PC-3 (cell line): ENCODE results near the gene SETBP1. TPM values are rescaled to one million over a fixed set of nuclear protein-coding genes. Genes with fewer than 3 reads are reported as not detected.

Experiments used
- ATAC-seq: fragments of 200-7000 bp; cut with Tn5 transposase; 2 replicates; pipeline ENCODE4 v1.9.1; 2020; ENCODE audit warnings: mild to moderate bottlenecking, moderate library complexity
- BruUV-seq: library from RNA; stranded (reverse); fragments of 400-500 nt; replicated peaks from 2 replicates; lab custom pipeline; 2021; lab: Mats Ljungman, UMichigan
- CTCF ChIA-PET: fragments of 300-600 bp; sonication (Branson Sonifier 250); formaldehyde crosslinking; loops from one replicate; lab custom pipeline; 2022; ENCODE audit warnings: antibody characterized with exemption; lab: Charles Lee
- POLR2A ChIA-PET: fragments of 300-600 bp; sonication (Branson Sonifier 250); formaldehyde crosslinking; loops from one replicate; lab custom pipeline; 2022; ENCODE audit warnings: antibody characterized with exemption; ENCODE audit not compliant: unreplicated experiment; lab: Charles Lee
- DNase-seq: peaks from one replicate; pipeline ENCODE4 v3.0.0-alpha.2; 2015
- H2AFZ ChIP-seq: fragments of 300-600 bp; sonication (generic); 2 replicates; pipeline ENCODE4 v1.6.0; 2016; ENCODE audit warnings: antibody characterized with exemption, low read length
- H3F3A ChIP-seq: fragments of 300-600 bp; sonication (generic); one replicate; pipeline ENCODE4 v1.6.0; 2017; ENCODE audit warnings: antibody characterized with exemption, low read length, control low read depth, mild to moderate bottlenecking; ENCODE audit not compliant: unreplicated experiment
- H3K27ac ChIP-seq: fragments of 300-600 bp; sonication (generic); 2 replicates; pipeline ENCODE4 v1.5.1; 2016; ENCODE audit warnings: mild to moderate bottlenecking, low read length
- H3K27me3 ChIP-seq: fragments of 300-600 bp; sonication (generic); 2 replicates; pipeline ENCODE4 v1.6.1; 2016; ENCODE audit warnings: low read length, mixed read lengths
- H3K36me3 ChIP-seq: fragments of 300-600 bp; sonication (generic); 2 replicates; pipeline ENCODE4 v1.6.1; 2016; ENCODE audit warnings: low read depth, mixed run types, low read length, mixed read lengths
- H3K4me1 ChIP-seq: fragments of 300-600 bp; sonication (generic); 2 replicates; pipeline ENCODE4 v1.5.1; 2016; ENCODE audit warnings: low read length; ENCODE audit not compliant: insufficient read depth
- H3K4me2 ChIP-seq: fragments of 300-600 bp; sonication (generic); 2 replicates; pipeline ENCODE4 v1.6.0; 2016; ENCODE audit warnings: low read length
- H3K4me3 ChIP-seq: fragments of 300-600 bp; sonication (generic); 2 replicates; pipeline ENCODE4 v1.5.1; 2016; ENCODE audit warnings: mild to moderate bottlenecking, low read length, mixed read lengths
- H3K79me2 ChIP-seq: fragments of 300-600 bp; sonication (generic); 2 replicates; pipeline ENCODE4 v1.6.1; 2017; ENCODE audit warnings: low read length, mixed read lengths
- H3K9ac ChIP-seq: fragments of 300-600 bp; sonication (generic); 2 replicates; pipeline ENCODE4 v1.6.0; 2016; ENCODE audit warnings: mild to moderate bottlenecking, low read length
- H3K9me2 ChIP-seq: fragments of 300-600 bp; sonication (generic); replicated peaks from 2 replicates; pipeline ENCODE4 v1.6.1; 2016; ENCODE audit warnings: mixed run types, low read length, mixed read lengths
- H3K9me3 ChIP-seq: fragments of 300-600 bp; sonication (generic); 2 replicates; pipeline ENCODE4 v1.6.1; 2016; ENCODE audit warnings: low read length, mixed read lengths
- H4K20me1 ChIP-seq: fragments of 300-600 bp; sonication (generic); 2 replicates; pipeline ENCODE4 v1.6.1; 2016; ENCODE audit warnings: low read length, mixed read lengths
- EZH2 ChIP-seq: fragments of 300-600 bp; sonication (generic); IDR thresholded peaks from one replicate; pipeline ENCODE4 v1.6.1; 2017; ENCODE audit warnings: antibody characterized with exemption, mild to moderate bottlenecking, low read length; ENCODE audit not compliant: unreplicated experiment
- EZH2phosphoT487 ChIP-seq: fragments of 300-600 bp; sonication (generic); IDR thresholded peaks from 2 replicates; pipeline ENCODE4 v1.6.1; 2018; ENCODE audit warnings: mild to moderate bottlenecking, antibody characterized with exemption, low read length, borderline replicate concordance
- intact Hi-C: fragments of 100-400 bp; cut with micrococcal nuclease; formaldehyde crosslinking; loops from 2 replicates; pipeline ENCODE4 v1.9.0; 2023
- total RNA-seq: library from RNA; depleted of rRNA; stranded (reverse); fragments of >200 nt; gene quantifications from 2 replicates; pipeline ENCODE4 v1.2.3, GENCODE V29; 2014
- TF ChIP-seq, protein P1 (sequence below): fragments of 300-600 bp; sonication (generic); conservative IDR thresholded peaks from 2 replicates; pipeline ENCODE4 v1.5.1; 2017; ENCODE audit warnings: antibody characterized with exemption, low read depth, mild to moderate bottlenecking, low read length

SETBP1 gene
- total RNA-seq, 1 experiment from 2014 or later = 2.3 TPM

DNA sequence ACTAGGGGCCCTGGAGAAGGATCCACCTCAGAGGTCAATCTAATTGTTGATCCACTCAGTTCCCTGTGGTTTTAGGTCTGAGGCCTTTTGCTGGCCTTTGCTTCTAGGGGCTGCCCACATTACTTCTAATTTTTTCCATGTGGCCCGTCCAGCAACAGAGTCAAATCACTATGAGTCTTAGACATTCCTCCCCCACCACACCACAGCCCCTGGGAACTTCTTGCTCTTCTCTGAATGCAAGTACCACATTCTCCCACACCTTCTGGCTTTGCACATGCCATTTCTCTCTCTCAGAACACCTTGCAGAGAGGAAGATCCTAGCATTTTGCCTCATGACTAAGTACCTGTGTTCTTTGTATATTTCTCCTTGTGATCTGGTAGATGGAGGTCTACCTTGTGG lies 286.9 kb downstream of the SETBP1 start:
- no peak overlapping the region for H3K9ac ChIP-seq
- H3K9me2 ChIP-seq = no peaks in the 10 kb centered on the region
- CTCF ChIA-PET = no interaction called here
- H3K27ac ChIP-seq = no peak overlapping the region
- H3K4me1 ChIP-seq = no peaks in the 10 kb centered on the region
- no peaks in the 10 kb centered on the region for H3K79me2 ChIP-seq
- no peaks in the 10 kb centered on the region for H3K9me3 ChIP-seq
- H3K27me3 ChIP-seq = no peaks in the 10 kb centered on the region
- H2AFZ ChIP-seq = no peak overlapping the region
- POLR2A ChIA-PET = no interaction called here
- intact Hi-C loops = no loop called here
- TF ChIP-seq, protein P1, sequence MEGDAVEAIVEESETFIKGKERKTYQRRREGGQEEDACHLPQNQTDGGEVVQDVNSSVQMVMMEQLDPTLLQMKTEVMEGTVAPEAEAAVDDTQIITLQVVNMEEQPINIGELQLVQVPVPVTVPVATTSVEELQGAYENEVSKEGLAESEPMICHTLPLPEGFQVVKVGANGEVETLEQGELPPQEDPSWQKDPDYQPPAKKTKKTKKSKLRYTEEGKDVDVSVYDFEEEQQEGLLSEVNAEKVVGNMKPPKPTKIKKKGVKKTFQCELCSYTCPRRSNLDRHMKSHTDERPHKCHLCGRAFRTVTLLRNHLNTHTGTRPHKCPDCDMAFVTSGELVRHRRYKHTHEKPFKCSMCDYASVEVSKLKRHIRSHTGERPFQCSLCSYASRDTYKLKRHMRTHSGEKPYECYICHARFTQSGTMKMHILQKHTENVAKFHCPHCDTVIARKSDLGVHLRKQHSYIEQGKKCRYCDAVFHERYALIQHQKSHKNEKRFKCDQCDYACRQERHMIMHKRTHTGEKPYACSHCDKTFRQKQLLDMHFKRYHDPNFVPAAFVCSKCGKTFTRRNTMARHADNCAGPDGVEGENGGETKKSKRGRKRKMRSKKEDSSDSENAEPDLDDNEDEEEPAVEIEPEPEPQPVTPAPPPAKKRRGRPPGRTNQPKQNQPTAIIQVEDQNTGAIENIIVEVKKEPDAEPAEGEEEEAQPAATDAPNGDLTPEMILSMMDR = no peak
- TF ChIP-seq EZH2 = no peak
- TF ChIP-seq EZH2phosphoT487 = no peak
- H3F3A ChIP-seq = no peaks in the 10 kb centered on the region
- no peaks in the 10 kb centered on the region for H3K36me3 ChIP-seq
- DNase-seq = no peak
- no peak for ATAC-seq
- H4K20me1 ChIP-seq = no peaks in the 10 kb centered on the region
- H3K4me3 ChIP-seq = no peak overlapping the region
- no TSS peak for BruUV-seq
- no peak overlapping the region for H3K4me2 ChIP-seq

GRCh38 chr18:44968336-44968735 lies 287.6 kb downstream of the SETBP1 start:
- Histone ChIP-seq H3K4me2 (no peak overlapping the region), H3F3A (no peaks in the 10 kb centered on the region), H3K4me1 (no peaks in the 10 kb centered on the region), H3K4me3 (no peak overlapping the region), H3K9me3 (no peaks in the 10 kb centered on the region), H3K9ac (no peak overlapping the region), H3K27ac (no peak overlapping the region), H3K36me3 (no peaks in the 10 kb centered on the region), H2AFZ (no peak overlapping the region), H3K27me3 (no peaks in the 10 kb centered on the region), H3K9me2 (no peaks in the 10 kb centered on the region), H4K20me1 (no peaks in the 10 kb centered on the region), H3K79me2 (no peaks in the 10 kb centered on the region)
- ChIA-PET CTCF (no interaction called here), POLR2A (no interaction called here)
- ATAC-seq = no peak
- BruUV-seq = no TSS peak
- DNase-seq = no peak
- intact Hi-C loops = no loop called here
- no peak for TF ChIP-seq EZH2

GRCh38 chr18:44969214-44969795 lies 288.6 kb downstream of the SETBP1 start:
- H3F3A ChIP-seq = no peaks in the 10 kb centered on the region
- H3K79me2 ChIP-seq = no peaks in the 10 kb centered on the region
- H3K36me3 ChIP-seq = no peaks in the 10 kb centered on the region
- BruUV-seq = no TSS peak
- no peak for DNase-seq
- no peak overlapping the region for H2AFZ ChIP-seq
- no peaks in the 10 kb centered on the region for H4K20me1 ChIP-seq
- no peak overlapping the region for H3K4me2 ChIP-seq
- no peak overlapping the region for H3K4me3 ChIP-seq
- POLR2A ChIA-PET = no interaction called here
- TF ChIP-seq EZH2 (no peak), EZH2phosphoT487 (no peak)
- TF ChIP-seq, protein P1 = no peak
- no peaks in the 10 kb centered on the region for H3K9me3 ChIP-seq
- H3K9ac ChIP-seq = no peak overlapping the region
- H3K27me3 ChIP-seq = no peaks in the 10 kb centered on the region
- no peak for ATAC-seq
- H3K4me1 ChIP-seq = no peaks in the 10 kb centered on the region
- CTCF ChIA-PET = no interaction called here
- no peaks in the 10 kb centered on the region for H3K9me2 ChIP-seq
- intact Hi-C loops = no loop called here
- no peak overlapping the region for H3K27ac ChIP-seq
